DMS153 (cell line): Measurements from ENCODE around the gene PCDHGB7.
"Not testable (repeated sequence)": the region's sequence is repeated elsewhere in the genome, so short reads cannot be mapped to it uniquely, and the experiment has no call there.

Experiments
- DNase-seq: peaks from one replicate; lab custom pipeline; 2025; lab: John Stamatoyannopoulos, UW

PCDHGB7 gene

GRCh38 chr5:141417494-141418172, at the start of gene PCDHGB7:
PCDHGB7 (plus strand) TSS chr5:141417677; CDS start chr5:141417860, 183 bp downstream.
- DNase-seq = not testable (repeated sequence)

- no peak for DNase-seq
Observed at GRCh38 chr5:141369994-141370848, 47.3 kb upstream of the PCDHGB7 start, which contains the start of gene PCDHGB3. PCDHGB3 (plus strand) TSS chr5:141370242; CDS start chr5:141370395, 153 bp downstream.

GRCh38 chr5:141371572-141372475, 45.7 kb upstream of the PCDHGB7 start:
- no peak for DNase-seq

GRCh38 chr5:141373673-141374317, 43.7 kb upstream of the PCDHGB7 start, which contains the start of gene PCDHGA6:
PCDHGA6 (plus strand) TSS chr5:141373891; CDS start chr5:141374084, 193 bp downstream.
- DNase-seq = no peak

GRCh38 chr5:141374627-141375026, 42.9 kb upstream of the PCDHGB7 start:
- DNase-seq = no peak

- DNase-seq = not testable (repeated sequence)
Observed at GRCh38 chr5:141375444-141376155, 41.9 kb upstream of the PCDHGB7 start.

GRCh38 chr5:141382469-141383294, 34.8 kb upstream of the PCDHGB7 start, which contains the start of gene PCDHGA7:
PCDHGA7 (plus strand) TSS chr5:141382742; CDS start chr5:141382900, 158 bp downstream.
- no peak for DNase-seq

GRCh38 chr5:141383345-141383744, 34.1 kb upstream of the PCDHGB7 start:
- no peak for DNase-seq

- DNase-seq = no peak
Observed at GRCh38 chr5:141384471-141385267, 32.8 kb upstream of the PCDHGB7 start.

- not testable (repeated sequence) for DNase-seq
Observed at GRCh38 chr5:141387557-141388311, 29.7 kb upstream of the PCDHGB7 start, which contains the start of gene PCDHGB4. PCDHGB4 (plus strand) TSS chr5:141387698; CDS start chr5:141387885, 187 bp downstream.

GRCh38 chr5:141388661-141389060, 28.8 kb upstream of the PCDHGB7 start:
- no peak for DNase-seq

GRCh38 chr5:141389153-141390042, 28.1 kb upstream of the PCDHGB7 start:
- no peak for DNase-seq

GRCh38 chr5:141392429-141393198, 24.9 kb upstream of the PCDHGB7 start, which contains the start of gene PCDHGA8:
PCDHGA8 (plus strand) TSS chr5:141392633; CDS start chr5:141392814, 181 bp downstream.
- DNase-seq = no peak

- DNase-seq = no peak
Observed at GRCh38 chr5:141393267-141393666, 24.2 kb upstream of the PCDHGB7 start.

GRCh38 chr5:141394401-141395187, 22.9 kb upstream of the PCDHGB7 start:
- not testable (repeated sequence) for DNase-seq
